HepG2 (cell line): Measurements from ENCODE around the gene SIGMAR1. TPM values are rescaled to one million over a fixed set of nuclear protein-coding genes. Genes with fewer than 3 reads are reported as not detected.

Source experiments
- HOXA5 ChIP-seq: sonication (generic); formaldehyde crosslinking; IDR thresholded peaks from 2 replicates; pipeline ENCODE4 v1.4.0; 2020; ENCODE audit warnings: missing genetic modification reagents
- HOXD1 ChIP-seq: sonication (generic); formaldehyde crosslinking; IDR thresholded peaks from 2 replicates; pipeline ENCODE4 v1.5.0; 2020; ENCODE audit warnings: missing genetic modification reagents
- KLF11 ChIP-seq: IDR thresholded peaks from 2 replicates; pipeline ENCODE4 v1.6.1; 2016; ENCODE audit warnings: missing compliant biosample characterization
- PCBP1 ChIP-seq: fragments of 200-400 bp; formaldehyde crosslinking; IDR thresholded peaks from 2 replicates; pipeline ENCODE4 v1.6.1; 2017; ENCODE audit warnings: mild to moderate bottlenecking, low read depth, low read length, borderline replicate concordance
- SMC3 ChIP-seq: IDR thresholded peaks from 2 replicates; pipeline ENCODE4 v1.6.1; 2011; ENCODE audit warnings: low read length, improper control_type of control experiment
- SP1 ChIP-seq, 2 experiments: fragments of 450-650 bp in 1 of 2; sonication (generic) in 1 of 2; formaldehyde crosslinking in 1 of 2; IDR thresholded peaks; 2 replicates each; pipeline versions ENCODE4 v1.4.0 to v1.6.1; 2016 to 2020; ENCODE audit warnings: missing genetic modification reagents in 1 of 2
- THYN1 ChIP-seq: sonication (generic); formaldehyde crosslinking; IDR thresholded peaks from 2 replicates; pipeline ENCODE4 v1.8.1; 2023; ENCODE audit warnings: low read depth, mild to moderate bottlenecking, moderate library complexity, missing genetic modification reagents, borderline replicate concordance
- ZKSCAN8 ChIP-seq: IDR thresholded peaks from 2 replicates; pipeline ENCODE4 v1.6.1; 2016; ENCODE audit warnings: borderline replicate concordance, missing genetic modification reagents, missing compliant biosample characterization
- ZNF12 ChIP-seq: sonication (generic); formaldehyde crosslinking; IDR thresholded peaks from 2 replicates; pipeline ENCODE4 v1.5.0; 2020; ENCODE audit warnings: missing genetic modification reagents
- ZNF274 ChIP-seq: sonication (generic); formaldehyde crosslinking; IDR thresholded peaks from 2 replicates; pipeline ENCODE4 v1.5.1; 2020; ENCODE audit warnings: mild to moderate bottlenecking, missing genetic modification reagents
- ZNF556 ChIP-seq: sonication (generic); formaldehyde crosslinking; IDR thresholded peaks from 2 replicates; pipeline ENCODE4 v1.4.0; 2020; ENCODE audit warnings: mild to moderate bottlenecking, missing genetic modification reagents, borderline replicate concordance
- ZNF567 ChIP-seq: sonication (generic); formaldehyde crosslinking; IDR thresholded peaks from 2 replicates; pipeline ENCODE4 v1.8.1; 2023; ENCODE audit warnings: mild to moderate bottlenecking, missing genetic modification reagents, borderline replicate concordance
- ZNF619 ChIP-seq: sonication (generic); formaldehyde crosslinking; IDR thresholded peaks from 2 replicates; pipeline ENCODE4 v1.4.0; 2020; ENCODE audit warnings: mild to moderate bottlenecking, missing genetic modification reagents
- polyA plus RNA-seq, 8 experiments: library from polyadenylated mRNA; depleted of rRNA in 3 of 8; stranded (reverse) in 7 of 8; unstranded in 1 of 8; fragments of >200 nt; fragmentation: Illumina TruSeq in 4 of 8; extraction: Trizol in 4 of 8; gene quantifications; 2 replicates each; pipeline versions ENCODE4 v1.2.1 to v1.2.3, GENCODE V29; 2011 to 2016; ENCODE audit warnings: low read depth in 4 of 8, missing spikeins in 1 of 8, mixed read lengths in 1 of 8; ENCODE audit not compliant: insufficient read depth in 1 of 8
- total RNA-seq, 5 experiments: library from RNA; depleted of rRNA; stranded (reverse); fragments of >200 nt; fragmentation: Illumina TruSeq; extraction: Trizol; gene quantifications; 2 replicates each; pipeline ENCODE4 v1.2.3, GENCODE V29; 2016; ENCODE audit warnings: low read depth in 1 of 5
- TF ChIP-seq, protein P1 (sequence below): sonication (generic); formaldehyde crosslinking; IDR thresholded peaks from 2 replicates; pipeline ENCODE4; 2020; ENCODE audit warnings: missing genetic modification reagents, mild to moderate bottlenecking, borderline replicate concordance
- TF ChIP-seq, protein P2 (sequence below): sonication (generic); formaldehyde crosslinking; IDR thresholded peaks from 2 replicates; pipeline ENCODE4 v1.8.0; 2022; ENCODE audit warnings: mild to moderate bottlenecking, missing genetic modification reagents, moderate library complexity
- TF ChIP-seq, protein P3 (sequence below): sonication (generic); formaldehyde crosslinking; IDR thresholded peaks from 2 replicates; pipeline ENCODE4 v1.8.1; 2022; ENCODE audit warnings: mild to moderate bottlenecking, missing genetic modification reagents
- TF ChIP-seq, protein P4 (sequence below): sonication (generic); formaldehyde crosslinking; IDR thresholded peaks from 2 replicates; pipeline ENCODE4 v1.8.0; 2022; ENCODE audit warnings: missing genetic modification reagents, mild to moderate bottlenecking, inconsistent platforms, borderline replicate concordance
- TF ChIP-seq, protein P5 (sequence below): sonication (generic); formaldehyde crosslinking; IDR thresholded peaks from 2 replicates; pipeline ENCODE4 v1.8.1; 2023; ENCODE audit warnings: missing genetic modification reagents, mild to moderate bottlenecking, borderline replicate concordance
- TF ChIP-seq, protein P6 (sequence below): sonication (generic); formaldehyde crosslinking; IDR thresholded peaks from 2 replicates; pipeline ENCODE4 v1.4.0; 2020; ENCODE audit warnings: missing genetic modification reagents, borderline replicate concordance

The SIGMAR1 gene
- total and polyA plus RNA-seq, 2 of the 13 experiments (the other 11 are each of a cell fraction or from before 2014, with no cell fraction given), result 38.9 to 60.8 TPM

DNA sequence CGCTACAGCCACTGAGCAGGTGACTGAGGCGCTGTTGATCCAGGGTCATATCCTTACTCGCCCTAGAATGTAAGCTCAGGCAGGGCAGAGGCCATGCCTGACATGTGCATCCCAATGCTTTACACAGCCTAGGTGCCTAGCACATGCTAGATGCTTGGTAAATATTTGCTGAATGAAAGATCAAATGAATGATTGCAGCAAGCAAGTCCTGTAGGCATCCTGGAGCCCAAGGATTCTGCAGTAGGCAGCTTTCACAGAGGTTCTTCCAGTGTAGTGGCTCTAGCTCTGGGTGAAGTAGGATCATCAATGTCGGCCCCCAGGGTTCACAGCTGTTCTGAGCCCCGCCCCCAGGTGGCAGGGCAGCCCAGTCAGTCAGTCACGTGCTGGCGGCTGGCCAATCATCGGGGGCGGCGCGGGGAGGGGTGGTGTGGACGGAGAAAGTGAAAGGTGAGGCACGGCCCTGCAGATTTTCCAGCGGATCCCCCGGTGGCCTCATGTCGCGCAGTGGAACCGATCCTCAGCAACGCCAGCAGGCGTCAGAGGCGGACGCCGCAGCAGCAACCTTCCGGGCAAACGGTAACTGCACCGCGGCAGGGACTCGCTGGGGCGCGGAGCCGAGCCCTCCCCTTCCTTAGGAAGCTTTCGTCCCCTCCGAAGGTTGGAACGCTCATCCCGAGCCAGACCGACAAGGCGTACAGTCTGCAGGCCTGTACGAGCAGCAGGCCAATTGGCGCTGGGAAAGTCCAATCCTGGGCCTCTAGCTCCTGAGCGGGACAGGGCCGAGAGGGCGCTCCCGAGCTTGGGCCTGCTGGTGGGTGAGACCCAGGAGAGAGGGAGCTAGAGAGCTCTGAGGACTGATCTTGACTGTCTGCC lies 8.9 kb upstream of the SIGMAR1 start, which contains the start of gene GALT (continued):
- TF ChIP-seq, protein P1, sequence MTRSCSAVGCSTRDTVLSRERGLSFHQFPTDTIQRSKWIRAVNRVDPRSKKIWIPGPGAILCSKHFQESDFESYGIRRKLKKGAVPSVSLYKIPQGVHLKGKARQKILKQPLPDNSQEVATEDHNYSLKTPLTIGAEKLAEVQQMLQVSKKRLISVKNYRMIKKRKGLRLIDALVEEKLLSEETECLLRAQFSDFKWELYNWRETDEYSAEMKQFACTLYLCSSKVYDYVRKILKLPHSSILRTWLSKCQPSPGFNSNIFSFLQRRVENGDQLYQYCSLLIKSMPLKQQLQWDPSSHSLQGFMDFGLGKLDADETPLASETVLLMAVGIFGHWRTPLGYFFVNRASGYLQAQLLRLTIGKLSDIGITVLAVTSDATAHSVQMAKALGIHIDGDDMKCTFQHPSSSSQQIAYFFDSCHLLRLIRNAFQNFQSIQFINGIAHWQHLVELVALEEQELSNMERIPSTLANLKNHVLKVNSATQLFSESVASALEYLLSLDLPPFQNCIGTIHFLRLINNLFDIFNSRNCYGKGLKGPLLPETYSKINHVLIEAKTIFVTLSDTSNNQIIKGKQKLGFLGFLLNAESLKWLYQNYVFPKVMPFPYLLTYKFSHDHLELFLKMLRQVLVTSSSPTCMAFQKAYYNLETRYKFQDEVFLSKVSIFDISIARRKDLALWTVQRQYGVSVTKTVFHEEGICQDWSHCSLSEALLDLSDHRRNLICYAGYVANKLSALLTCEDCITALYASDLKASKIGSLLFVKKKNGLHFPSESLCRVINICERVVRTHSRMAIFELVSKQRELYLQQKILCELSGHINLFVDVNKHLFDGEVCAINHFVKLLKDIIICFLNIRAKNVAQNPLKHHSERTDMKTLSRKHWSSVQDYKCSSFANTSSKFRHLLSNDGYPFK (CRISPR knock-in tag), result peak; percentile 79; the same call in 1 of the 2 replicates
- TF ChIP-seq ZNF567 (CRISPR knock-in tag) (peak; percentile 80; the same call in 1 of the 2 replicates), SMC3 (no peak), SP1 (IDR thresholded peaks at IDR 0.05) (no peak), SP1 (CRISPR knock-in tag; IDR thresholded peaks at IDR 0.05) (peak; percentile 62), ZNF12 (CRISPR knock-in tag) (peak; percentile 71; the same call in 1 of the 2 replicates), HOXD1 (no peak), PCBP1 (no peak), ZKSCAN8 (CRISPR knock-in tag) (no peak), ZNF274 (CRISPR knock-in tag) (no peak), ZNF619 (CRISPR knock-in tag) (peak; percentile 15; the same call in 1 of the 2 replicates), ZNF556 (no peak; the same call in 1 of the 2 replicates), THYN1 (CRISPR knock-in tag) (no peak), HOXA5 (CRISPR knock-in tag) (no peak), KLF11 (CRISPR knock-in tag) (0 out of 2 replicates have a peak, but pooled peaks have one; percentile 45)
- TF ChIP-seq, protein P2, sequence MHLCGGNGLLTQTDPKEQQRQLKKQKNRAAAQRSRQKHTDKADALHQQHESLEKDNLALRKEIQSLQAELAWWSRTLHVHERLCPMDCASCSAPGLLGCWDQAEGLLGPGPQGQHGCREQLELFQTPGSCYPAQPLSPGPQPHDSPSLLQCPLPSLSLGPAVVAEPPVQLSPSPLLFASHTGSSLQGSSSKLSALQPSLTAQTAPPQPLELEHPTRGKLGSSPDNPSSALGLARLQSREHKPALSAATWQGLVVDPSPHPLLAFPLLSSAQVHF, result no peak
- TF ChIP-seq, protein P3, sequence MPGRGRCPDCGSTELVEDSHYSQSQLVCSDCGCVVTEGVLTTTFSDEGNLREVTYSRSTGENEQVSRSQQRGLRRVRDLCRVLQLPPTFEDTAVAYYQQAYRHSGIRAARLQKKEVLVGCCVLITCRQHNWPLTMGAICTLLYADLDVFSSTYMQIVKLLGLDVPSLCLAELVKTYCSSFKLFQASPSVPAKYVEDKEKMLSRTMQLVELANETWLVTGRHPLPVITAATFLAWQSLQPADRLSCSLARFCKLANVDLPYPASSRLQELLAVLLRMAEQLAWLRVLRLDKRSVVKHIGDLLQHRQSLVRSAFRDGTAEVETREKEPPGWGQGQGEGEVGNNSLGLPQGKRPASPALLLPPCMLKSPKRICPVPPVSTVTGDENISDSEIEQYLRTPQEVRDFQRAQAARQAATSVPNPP, result 0 out of 2 replicates have a peak, but pooled peaks have one; percentile 39
- TF ChIP-seq, protein P4, sequence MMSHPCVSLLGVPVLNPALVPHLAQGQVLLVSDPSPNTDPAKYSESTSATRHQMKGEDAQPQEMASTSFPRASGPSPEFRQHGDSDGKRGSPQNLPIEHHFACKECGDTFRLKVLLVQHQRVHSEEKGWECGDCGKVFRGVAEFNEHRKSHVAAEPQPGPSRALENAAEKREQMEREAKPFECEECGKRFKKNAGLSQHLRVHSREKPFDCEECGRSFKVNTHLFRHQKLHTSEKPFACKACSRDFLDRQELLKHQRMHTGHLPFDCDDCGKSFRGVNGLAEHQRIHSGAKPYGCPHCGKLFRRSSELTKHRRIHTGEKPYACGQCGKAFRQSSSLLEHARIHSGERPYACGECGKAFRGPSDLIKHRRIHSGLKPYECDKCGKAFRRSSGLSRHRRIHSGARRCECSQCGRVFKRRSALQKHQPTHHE (CRISPR knock-in tag), result peak; percentile 58; the same call in 1 of the 2 replicates
- TF ChIP-seq, protein P5, sequence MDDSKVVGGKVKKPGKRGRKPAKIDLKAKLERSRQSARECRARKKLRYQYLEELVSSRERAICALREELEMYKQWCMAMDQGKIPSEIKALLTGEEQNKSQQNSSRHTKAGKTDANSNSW (CRISPR knock-in tag), result no peak
- TF ChIP-seq, protein P6, sequence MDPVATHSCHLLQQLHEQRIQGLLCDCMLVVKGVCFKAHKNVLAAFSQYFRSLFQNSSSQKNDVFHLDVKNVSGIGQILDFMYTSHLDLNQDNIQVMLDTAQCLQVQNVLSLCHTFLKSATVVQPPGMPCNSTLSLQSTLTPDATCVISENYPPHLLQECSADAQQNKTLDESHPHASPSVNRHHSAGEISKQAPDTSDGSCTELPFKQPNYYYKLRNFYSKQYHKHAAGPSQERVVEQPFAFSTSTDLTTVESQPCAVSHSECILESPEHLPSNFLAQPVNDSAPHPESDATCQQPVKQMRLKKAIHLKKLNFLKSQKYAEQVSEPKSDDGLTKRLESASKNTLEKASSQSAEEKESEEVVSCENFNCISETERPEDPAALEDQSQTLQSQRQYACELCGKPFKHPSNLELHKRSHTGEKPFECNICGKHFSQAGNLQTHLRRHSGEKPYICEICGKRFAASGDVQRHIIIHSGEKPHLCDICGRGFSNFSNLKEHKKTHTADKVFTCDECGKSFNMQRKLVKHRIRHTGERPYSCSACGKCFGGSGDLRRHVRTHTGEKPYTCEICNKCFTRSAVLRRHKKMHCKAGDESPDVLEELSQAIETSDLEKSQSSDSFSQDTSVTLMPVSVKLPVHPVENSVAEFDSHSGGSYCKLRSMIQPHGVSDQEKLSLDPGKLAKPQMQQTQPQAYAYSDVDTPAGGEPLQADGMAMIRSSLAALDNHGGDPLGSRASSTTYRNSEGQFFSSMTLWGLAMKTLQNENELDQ, result no peak
